HFF-Myc (cell line): ENCODE measurements around the gene CEP78.

ENCODE experiments used
- DNase-seq: peaks from one replicate; pipeline ENCODE4 v3.0.0-alpha.2; 2011; ENCODE audit warnings: low read depth; ENCODE audit errors: extremely low read depth
- H3K4me3 ChIP-seq: replicated peaks from 2 replicates; pipeline ENCODE4 v1.5.1; 2011; ENCODE audit warnings: low read depth, mild to moderate bottlenecking, control low read depth, low read length
- CTCF ChIP-seq: IDR thresholded peaks from 2 replicates; pipeline ENCODE4 v1.5.1; 2012; ENCODE audit warnings: mild to moderate bottlenecking, low read depth, low read length, control low read depth; ENCODE audit errors: missing control alignments

Gene CEP78

GRCh38 chr9:78292026-78292425 is 56.2 kb downstream of the CEP78 start:
- H3K4me3 ChIP-seq, result no peak overlapping the region
- no peak for DNase-seq
- no peak for TF ChIP-seq CTCF

GRCh38 chr9:78292716-78293497 is 57.0 kb downstream of the CEP78 start:
- TF ChIP-seq CTCF, result no peak
- no peak for DNase-seq
- H3K4me3 ChIP-seq, result no peak overlapping the region

DNA sequence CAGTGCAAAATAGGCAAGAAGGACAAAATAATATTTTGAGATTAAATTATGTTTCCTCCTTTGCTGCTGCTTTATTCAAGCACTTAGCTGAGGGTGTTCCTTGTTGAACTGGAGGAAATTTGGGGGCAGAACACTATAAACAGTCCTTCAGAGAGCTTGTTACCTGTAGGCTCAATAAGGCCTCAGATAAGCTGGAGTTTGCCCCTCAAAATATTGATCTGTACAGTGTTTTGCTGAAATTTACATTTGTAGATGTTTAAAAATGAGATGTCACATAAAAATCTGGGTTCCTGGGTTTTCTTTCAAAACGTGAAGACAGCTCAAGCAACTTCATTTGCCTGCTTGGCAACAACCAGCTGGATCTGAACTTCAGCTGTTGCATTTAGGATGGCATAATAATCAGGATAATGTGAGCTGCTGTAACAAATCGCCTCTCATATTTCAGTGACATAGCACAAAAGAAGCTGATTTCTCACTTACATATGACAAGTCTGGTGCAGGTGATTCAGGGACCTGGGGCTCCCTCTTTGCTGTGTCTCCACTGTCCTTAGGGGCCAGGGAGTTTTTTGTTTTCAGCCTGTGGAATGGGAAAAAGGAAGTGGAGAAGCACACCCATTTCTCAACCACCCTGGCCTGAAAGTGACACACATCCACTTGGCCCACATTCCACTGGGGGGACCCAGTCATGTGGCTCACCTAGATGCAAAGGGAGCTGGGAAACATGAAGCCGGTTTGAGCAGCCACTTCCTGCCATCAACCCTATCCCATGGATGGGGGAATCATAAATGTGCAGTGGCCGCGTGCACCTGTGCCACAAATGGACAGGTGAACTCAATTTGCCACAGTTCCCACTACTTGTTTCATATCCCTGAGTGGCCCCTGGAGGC is 58.7 kb downstream of the CEP78 start:
- no peak overlapping the region for H3K4me3 ChIP-seq
- no peak for DNase-seq
- no peak for TF ChIP-seq CTCF

- no peak overlapping the region for H3K4me3 ChIP-seq
- DNase-seq, result no peak
- no peak for TF ChIP-seq CTCF
These were observed 59.3 kb downstream of the CEP78 start for GRCh38 chr9:78295177-78295575.

GRCh38 chr9:78295731-78296130 is 59.9 kb downstream of the CEP78 start:
- no peak for DNase-seq
- peak overlapping the region; percentile 87 for H3K4me3 ChIP-seq
- TF ChIP-seq CTCF, result no peak

- DNase-seq, result no peak
- peak overlapping the region; percentile 87 for H3K4me3 ChIP-seq
- TF ChIP-seq CTCF, result no peak
These were observed 60.5 kb downstream of the CEP78 start for GRCh38 chr9:78296201-78296892.
